Activated T-cell treated with anti-CD3 and anti-CD28 coated beads, Interleukin-2, amount 50 U/mL, for 72 hours (primary cell): ENCODE data around the gene UBE2K. TPM values are rescaled to one million over a fixed set of nuclear protein-coding genes. Genes with fewer than 3 reads are reported as not detected.
A peak's percentile ranks its signal among the peaks of the same experiment; 100 is the strongest.
"Not testable (repeated sequence)": the region's sequence is repeated elsewhere in the genome, so short reads cannot be mapped to it uniquely, and the experiment has no call there.

ENCODE experiments used
- ATAC-seq, 2 donors: fragments of 150-1000 bp; cut with Tn5 transposase; replicated peaks in 1 of 2; 2 replicates each; pipeline ENCODE4 v1.10.0; 2021; ENCODE audit warnings: moderate library complexity in 2 of 2, mild to moderate bottlenecking in 1 of 2
- DNase-seq, 2 donors: peaks; one replicate each; pipeline ENCODE4 v3.0.0; 2021 to 2022; ENCODE audit warnings: mixed read lengths in 1 of 2
- H3K27ac Mint-ChIP-seq: one replicate; pipeline ENCODE4 v1.8.0; 2022; ENCODE audit warnings: mild to moderate bottlenecking, moderate library complexity, mixed read lengths
- H3K27me3 Mint-ChIP-seq: one replicate; pipeline ENCODE4 v1.8.0; 2022; ENCODE audit warnings: low read depth, mixed read lengths
- H3K36me3 Mint-ChIP-seq, 2 donors: one replicate each; pipeline ENCODE4 v1.8.0; 2022; ENCODE audit warnings: mixed read lengths in 2 of 2, mild to moderate bottlenecking in 1 of 2; ENCODE audit not compliant: insufficient read depth in 2 of 2
- H3K4me1 Mint-ChIP-seq: one replicate; pipeline ENCODE4 v1.8.0; 2022; ENCODE audit warnings: low read depth, mixed read lengths
- H3K4me3 Mint-ChIP-seq, 2 donors: one replicate each; pipeline ENCODE4 v1.8.0; 2022; ENCODE audit warnings: mild to moderate bottlenecking in 2 of 2, mixed read lengths in 2 of 2, moderate library complexity in 2 of 2
- H3K9me3 Mint-ChIP-seq, 2 donors: one replicate each; pipeline ENCODE4 v1.8.0; 2022; ENCODE audit warnings: mixed read lengths in 2 of 2
- total RNA-seq, 2 donors: library from RNA; stranded (reverse); gene quantifications; one replicate each; pipeline ENCODE4 v1.2.3, GENCODE V29; 2022

UBE2K gene
- total RNA-seq, 2 donors from 2014 or later, result 79.2 to 84.7 TPM

DNA sequence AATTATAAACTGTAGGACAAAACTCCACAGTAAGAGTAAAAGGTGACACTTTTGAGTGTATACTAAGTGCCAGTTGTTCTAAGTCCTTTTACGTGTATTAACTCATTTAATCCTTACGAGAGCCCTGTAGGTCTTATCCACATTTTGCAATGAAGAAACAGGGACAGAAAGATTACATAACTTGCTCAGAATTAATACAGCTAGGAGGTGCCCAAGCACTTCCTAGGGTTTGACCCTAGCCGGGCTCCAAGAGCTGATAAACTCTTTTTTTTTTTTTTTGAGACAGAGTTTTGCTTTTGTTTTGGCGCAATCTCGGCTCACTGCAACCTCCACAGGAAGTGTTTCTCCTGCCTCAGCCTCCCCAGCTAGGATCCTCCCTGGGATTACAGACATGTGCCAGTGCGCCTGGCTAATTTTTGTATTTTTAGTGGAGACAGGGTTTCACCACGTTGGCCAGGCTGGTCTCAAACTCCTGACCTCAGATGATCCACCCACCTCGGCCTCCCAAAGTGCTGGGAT lies 110.4 kb downstream of the UBE2K start:
- no peak for ATAC-seq
- H3K4me1 Mint-ChIP-seq, result no peaks in the 10 kb centered on the region
- peaks cover 7 to 10% of the 10 kb centered on the region in 2 donors for H3K36me3 Mint-ChIP-seq
- H3K9me3 Mint-ChIP-seq, result peaks cover 5 to 8% of the 10 kb centered on the region in 2 donors
- no peak for DNase-seq
- H3K27me3 Mint-ChIP-seq, result no peaks in the 10 kb centered on the region
- H3K27ac Mint-ChIP-seq, result no peak overlapping the region
- no peak overlapping the region for H3K4me3 Mint-ChIP-seq

GRCh38 chr4:39812500-39812899 lies 114.6 kb downstream of the UBE2K start:
- H3K9me3 Mint-ChIP-seq, result peaks cover 5 to 12% of the 10 kb centered on the region in 2 donors
- peaks cover 11 to 16% of the 10 kb centered on the region in 2 donors for H3K36me3 Mint-ChIP-seq
- DNase-seq (peak; percentile 8 to 26), ATAC-seq (peak; percentile 36 to 41)
- peak overlapping the region; percentile 95 for H3K27ac Mint-ChIP-seq
- H3K4me1 Mint-ChIP-seq, result no peaks in the 10 kb centered on the region
- peak overlapping the region; percentile 23 to 35 for H3K4me3 Mint-ChIP-seq
- no peaks in the 10 kb centered on the region for H3K27me3 Mint-ChIP-seq

DNA sequence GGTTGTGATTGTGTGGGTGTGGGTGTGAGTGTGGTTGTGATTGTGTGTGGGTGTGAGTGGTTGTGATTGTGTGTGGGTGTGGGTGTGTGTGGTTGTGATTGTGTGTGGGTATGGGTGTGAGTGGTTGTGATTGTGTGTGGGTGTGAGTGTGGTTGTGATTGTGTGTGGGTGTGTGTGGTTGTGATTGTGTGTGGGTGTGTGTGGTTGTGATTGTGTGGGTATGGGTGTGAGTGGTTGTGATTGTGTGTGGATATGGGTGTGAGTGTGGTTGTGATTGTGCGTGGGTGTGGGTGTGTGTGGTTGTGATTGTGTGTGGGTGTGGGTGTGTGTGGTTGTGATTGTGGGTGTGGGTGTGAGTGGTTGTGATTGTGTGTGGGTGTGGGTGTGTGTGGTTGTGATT lies 115.1 kb downstream of the UBE2K start:
- peaks cover 11 to 16% of the 10 kb centered on the region in 2 donors for H3K36me3 Mint-ChIP-seq
- not testable (repeated sequence) for DNase-seq, ATAC-seq, H3K27me3 Mint-ChIP-seq, H3K4me1 Mint-ChIP-seq
- H3K27ac Mint-ChIP-seq, result peak overlapping the region; percentile 81
- H3K9me3 Mint-ChIP-seq, result peaks cover 5 to 12% of the 10 kb centered on the region in 2 donors
- peak overlapping the region in 1 of 2 donors; percentile 23 for H3K4me3 Mint-ChIP-seq

DNA sequence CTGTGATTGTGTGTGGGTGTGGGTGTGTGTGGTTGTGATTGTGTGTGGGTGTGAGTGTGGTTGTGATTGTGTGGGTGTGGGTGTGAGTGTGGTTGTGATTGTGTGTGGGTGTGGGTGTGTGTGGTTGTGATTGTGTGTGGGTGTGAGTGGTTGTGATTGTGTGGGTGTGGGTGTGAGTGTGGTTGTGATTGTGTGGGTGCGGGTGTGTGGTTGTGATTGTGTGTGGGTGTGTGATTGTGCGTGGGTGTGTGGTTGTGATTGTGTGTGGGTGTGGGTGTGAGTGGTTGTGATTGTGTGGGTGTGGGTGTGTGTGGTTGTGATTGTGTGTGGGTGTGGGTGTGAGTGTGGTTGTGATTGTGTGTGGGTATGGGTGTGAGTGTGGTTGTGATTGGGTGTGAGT lies 115.8 kb downstream of the UBE2K start:
- H3K4me3 Mint-ChIP-seq, H3K27me3 Mint-ChIP-seq, ATAC-seq, DNase-seq, H3K4me1 Mint-ChIP-seq: not testable (repeated sequence)
- peaks cover 11 to 16% of the 10 kb centered on the region in 2 donors for H3K36me3 Mint-ChIP-seq
- H3K9me3 Mint-ChIP-seq, result peaks cover 5 to 12% of the 10 kb centered on the region in 2 donors
- peak overlapping the region; percentile 93 for H3K27ac Mint-ChIP-seq

- no peaks in the 10 kb centered on the region for H3K4me1 Mint-ChIP-seq
- H3K27me3 Mint-ChIP-seq, result no peaks in the 10 kb centered on the region
- H3K9me3 Mint-ChIP-seq, result peaks cover 5 to 12% of the 10 kb centered on the region in 2 donors
- peak in 1 of 2 donors; percentile 54 for ATAC-seq
- H3K36me3 Mint-ChIP-seq, result peaks cover 11 to 16% of the 10 kb centered on the region in 2 donors
- peak overlapping the region; percentile 93 for H3K27ac Mint-ChIP-seq
- peak overlapping the region in 1 of 2 donors; percentile 13 for H3K4me3 Mint-ChIP-seq
- peak; percentile 5 to 48 for DNase-seq
Observed at GRCh38 chr4:39814403-39815185, 116.7 kb downstream of the UBE2K start.

DNA sequence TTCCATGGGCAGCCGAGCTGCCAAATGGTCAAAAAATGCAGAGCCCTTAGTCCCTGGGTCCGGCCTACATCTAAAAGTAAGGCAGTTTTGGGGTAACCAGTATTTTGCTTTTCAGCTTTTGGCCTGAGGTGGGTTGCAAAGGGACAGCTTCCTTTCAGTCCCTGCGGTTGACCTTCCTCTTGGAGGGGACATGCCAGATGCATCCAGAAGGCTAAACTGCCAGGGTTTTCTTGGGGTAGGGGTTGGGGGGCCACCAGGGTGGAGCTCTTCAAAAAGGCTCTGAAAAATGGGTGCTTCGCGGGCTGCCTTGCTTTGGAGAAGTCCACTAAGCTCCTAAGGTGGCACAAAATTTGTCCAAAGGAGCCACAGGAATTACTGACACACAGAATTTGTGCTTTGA lies 120.7 kb downstream of the UBE2K start:
- peaks cover 0 to 4% of the 10 kb centered on the region in 2 donors for H3K9me3 Mint-ChIP-seq
- H3K27me3 Mint-ChIP-seq, result no peaks in the 10 kb centered on the region
- no peaks in the 10 kb centered on the region for H3K4me1 Mint-ChIP-seq
- no peak for DNase-seq
- peaks cover 6 to 7% of the 10 kb centered on the region in 2 donors for H3K36me3 Mint-ChIP-seq
- no peak for ATAC-seq
- H3K4me3 Mint-ChIP-seq, result no peak overlapping the region
- H3K27ac Mint-ChIP-seq, result no peak overlapping the region

GRCh38 chr4:39820186-39820585 lies 122.2 kb downstream of the UBE2K start:
- no peak for ATAC-seq
- no peak overlapping the region for H3K27ac Mint-ChIP-seq
- no peak for DNase-seq

GRCh38 chr4:39821951-39822350 lies 124.0 kb downstream of the UBE2K start:
- Mint-ChIP-seq H3K4me3 (no peak overlapping the region), H3K27me3 (no peaks in the 10 kb centered on the region), H3K27ac (no peak overlapping the region), H3K4me1 (no peaks in the 10 kb centered on the region), H3K9me3 (no peaks in the 10 kb centered on the region), H3K36me3 (peaks cover 0 to 6% of the 10 kb centered on the region in 2 donors)
- DNase-seq (no peak), ATAC-seq (no peak)

More at GRCh38 chr4:39820186-39820585, 122.2 kb downstream of the UBE2K start:
- Mint-ChIP-seq H3K4me3 (no peak overlapping the region), H3K27me3 (no peaks in the 10 kb centered on the region), H3K36me3 (peaks cover 0 to 6% of the 10 kb centered on the region in 2 donors), H3K4me1 (no peaks in the 10 kb centered on the region), H3K9me3 (no peaks in the 10 kb centered on the region)

DNA sequence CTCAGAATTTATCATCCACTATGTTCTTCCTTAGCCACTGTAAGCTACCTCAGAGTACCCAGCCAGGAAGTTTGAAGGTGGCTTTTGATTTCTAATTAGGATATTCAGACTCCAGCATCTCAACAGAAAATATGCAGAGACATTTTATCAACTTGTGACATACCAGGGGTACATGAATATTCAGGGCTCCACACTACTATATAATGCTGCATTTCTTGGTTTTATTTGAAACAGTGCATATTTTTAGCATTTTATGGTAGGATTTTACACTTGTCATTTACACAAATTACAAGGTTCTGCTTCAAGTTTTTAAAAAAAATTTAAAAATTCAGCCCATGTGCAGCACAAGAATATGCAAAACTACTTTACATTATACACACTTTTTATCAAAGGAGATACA lies 124.7 kb downstream of the UBE2K start:
- DNase-seq, result no peak
- Mint-ChIP-seq H3K27me3 (no peaks in the 10 kb centered on the region), H3K9me3 (no peaks in the 10 kb centered on the region), H3K4me1 (no peaks in the 10 kb centered on the region), H3K27ac (peak overlapping the region; percentile 18), H3K4me3 (no peak overlapping the region), H3K36me3 (peaks cover 0 to 7% of the 10 kb centered on the region in 2 donors)
- no peak for ATAC-seq

- H3K9me3 Mint-ChIP-seq, result no peaks in the 10 kb centered on the region
- DNase-seq (no peak), ATAC-seq (no peak)
- H3K4me1 Mint-ChIP-seq, result no peaks in the 10 kb centered on the region
- H3K27ac Mint-ChIP-seq, result peak overlapping the region; percentile 18
- H3K27me3 Mint-ChIP-seq, result no peaks in the 10 kb centered on the region
- H3K36me3 Mint-ChIP-seq, result peaks cover 0 to 11% of the 10 kb centered on the region in 2 donors
- no peak overlapping the region for H3K4me3 Mint-ChIP-seq
Observed at GRCh38 chr4:39823191-39823590, 125.3 kb downstream of the UBE2K start.

- Mint-ChIP-seq H3K4me1 (no peaks in the 10 kb centered on the region), H3K27me3 (no peaks in the 10 kb centered on the region), H3K36me3 (peaks cover 0 to 19% of the 10 kb centered on the region in 2 donors), H3K27ac (no peak overlapping the region), H3K4me3 (no peak overlapping the region), H3K9me3 (no peaks in the 10 kb centered on the region)
- DNase-seq, result no peak
- ATAC-seq, result no peak
Observed at GRCh38 chr4:39825090-39825489, 127.2 kb downstream of the UBE2K start.

- Mint-ChIP-seq H3K27me3 (no peaks in the 10 kb centered on the region), H3K4me1 (no peaks in the 10 kb centered on the region)
Observed at GRCh38 chr4:39825741-39826231, 127.8 kb downstream of the UBE2K start.

More at GRCh38 chr4:39825741-39826231, 127.8 kb downstream of the UBE2K start:
- Mint-ChIP-seq H3K9me3 (no peaks in the 10 kb centered on the region), H3K27ac (peak overlapping the region; percentile 42), H3K36me3 (peaks cover 0 to 19% of the 10 kb centered on the region in 2 donors), H3K4me3 (no peak overlapping the region)
- DNase-seq (no peak), ATAC-seq (no peak)
